ENCODE data around the gene UBE2G1. TPM values are rescaled to one million over a fixed set of nuclear protein-coding genes. Genes with fewer than 3 reads are reported as not detected.

Gene UBE2G1
- total and polyA plus RNA-seq, 2 of the 13 experiments (the other 11 are each of a cell fraction or from before 2014, with no cell fraction given) = 27.9 to 42.6 TPM

GRCh38 chr17:4263282-4264215 is 102.9 kb downstream of the UBE2G1 start, which contains the start of gene ANKFY1 (continued):
- TF ChIP-seq ZNF749 (CRISPR knock-in tag; IDR thresholded peaks at IDR 0.05; ENCODE audit: borderline replicate concordance) (no peak), HOMEZ (CRISPR knock-in tag; IDR thresholded peaks at IDR 0.05; ENCODE audit: low read depth) (peak; percentile 77; the same call in 1 of the 2 replicates), FOXP1 (IDR thresholded peaks at IDR 0.05) (no peak), FOXP1 (CRISPR knock-in tag; IDR thresholded peaks at IDR 0.05) (no peak), TBX3 (IDR thresholded peaks at IDR 0.05; ENCODE audit: borderline replicate concordance) (no peak), TIGD3 (CRISPR knock-in tag; IDR thresholded peaks at IDR 0.05; ENCODE audit: borderline replicate concordance) (peak; percentile 30; the same call in 1 of the 2 replicates), HDAC2 (CRISPR knock-in tag; IDR thresholded peaks at IDR 0.05) (peak; percentile 36; the same call in 1 of the 2 replicates), HDAC1 (CRISPR knock-in tag; IDR thresholded peaks at IDR 0.05) (peak; percentile 82), ZFP41 (CRISPR knock-in tag; IDR thresholded peaks at IDR 0.05; ENCODE audit: borderline replicate concordance) (0 out of 2 replicates have a peak, but pooled peaks have one; percentile 28), ELF3 (CRISPR knock-in tag; IDR thresholded peaks at IDR 0.05) (peak; percentile 69), HNF1A (IDR thresholded peaks at IDR 0.05; ENCODE audit: low read depth) (no peak), HNF1A (CRISPR knock-in tag; IDR thresholded peaks at IDR 0.05; ENCODE audit: borderline replicate concordance) (0 out of 2 replicates have a peak, but pooled peaks have one; percentile 65), ZNF543 (CRISPR knock-in tag; IDR thresholded peaks at IDR 0.05) (0 out of 2 replicates have a peak, but pooled peaks have one; percentile 44), HNF1B (CRISPR knock-in tag; IDR thresholded peaks at IDR 0.05) (peak; percentile 84), GATAD1 (CRISPR knock-in tag; IDR thresholded peaks at IDR 0.05) (peak; percentile 95), REPIN1 (CRISPR knock-in tag; IDR thresholded peaks at IDR 0.05; ENCODE audit: borderline replicate concordance, low read depth) (peak; percentile 72; the same call in 1 of the 2 replicates), ZFP36L2 (CRISPR knock-in tag; IDR thresholded peaks at IDR 0.05) (no peak), CSRNP1 (CRISPR knock-in tag; IDR thresholded peaks at IDR 0.05) (peak; percentile 82)

All from HepG2 (cell line).